Cardiac muscle cell (in vitro differentiated cells and primary cell): ENCODE results near the gene FAM98B. TPM values are rescaled to one million over a fixed set of nuclear protein-coding genes. Genes with fewer than 3 reads are reported as not detected.

Experiments
- DNase-seq, 2 donors: peaks; one replicate each; pipeline versions ENCODE4 v3.0.0 to v3.0.0-alpha.2; 2010 to 2017; ENCODE audit warnings: low read depth in 1 of 2, low spot score in 1 of 2
- H3K27ac ChIP-seq: fragments of 200-600 bp; sonication (generic); 2 replicates; pipeline ENCODE4 v1.5.1; 2016
- H3K27me3 ChIP-seq: fragments of 200-600 bp; sonication (generic); 2 replicates; pipeline ENCODE4 v1.6.0; 2016; ENCODE audit warnings: control low read depth
- H3K36me3 ChIP-seq: fragments of 200-600 bp; sonication (generic); 2 replicates; pipeline ENCODE4 v1.5.1; 2016; ENCODE audit warnings: control low read depth
- H3K4me1 ChIP-seq: fragments of 200-600 bp; sonication (generic); 2 replicates; pipeline ENCODE4 v1.8.1; 2017; ENCODE audit warnings: low read depth, mild to moderate bottlenecking, mixed run types
- H3K4me3 ChIP-seq: fragments of 200-600 bp; sonication (generic); 2 replicates; pipeline ENCODE4 v1.5.1; 2016; ENCODE audit warnings: mild to moderate bottlenecking
- H3K9me3 ChIP-seq: fragments of 200-600 bp; sonication (generic); 2 replicates; pipeline ENCODE4 v1.5.1; 2017; ENCODE audit warnings: low read depth, mild to moderate bottlenecking, control low read depth
- CTCF ChIP-seq: IDR thresholded peaks from 2 replicates; pipeline ENCODE4 v1.5.1; 2012; ENCODE audit warnings: low read depth, mild to moderate bottlenecking, low read length
- polyA plus RNA-seq: library from polyadenylated mRNA; unstranded; fragments of >200 nt; fragmentation: Nextera tagmentation; extraction: Ambion mirVana; gene quantifications from 2 replicates; pipeline ENCODE4 v1.2.1, GENCODE V29; 2016
- total RNA-seq: library from RNA; depleted of rRNA; stranded (reverse); fragments of >200 nt; gene quantifications from 2 replicates; pipeline ENCODE4 v1.2.3, GENCODE V29; 2016

Gene FAM98B
- total and polyA plus RNA-seq, 2 experiments from 2014 or later = 2.4 to 10.2 TPM

- no peak for TF ChIP-seq CTCF
- no peak for DNase-seq
- H3K27ac ChIP-seq = no peak overlapping the region
- no peak overlapping the region for H3K4me3 ChIP-seq
- H3K27me3 ChIP-seq = no peaks in the 10 kb centered on the region
- no peaks in the 10 kb centered on the region for H3K36me3 ChIP-seq
- no peaks in the 10 kb centered on the region for H3K9me3 ChIP-seq
- no peaks in the 10 kb centered on the region for H3K4me1 ChIP-seq
These were observed 33.5 kb downstream of the FAM98B start for GRCh38 chr15:38487378-38487777.

GRCh38 chr15:38490242-38490922, 36.5 kb downstream of the FAM98B start:
- H3K36me3 ChIP-seq = no peaks in the 10 kb centered on the region
- H3K4me3 ChIP-seq = no peak overlapping the region
- no peak for TF ChIP-seq CTCF
- H3K9me3 ChIP-seq = no peaks in the 10 kb centered on the region
- no peaks in the 10 kb centered on the region for H3K27me3 ChIP-seq
- no peaks in the 10 kb centered on the region for H3K4me1 ChIP-seq
- no peak for DNase-seq
- H3K27ac ChIP-seq = no peak overlapping the region

- Histone ChIP-seq H3K4me1 (peaks cover 3% of the 10 kb centered on the region), H3K27ac (no peak overlapping the region), H3K4me3 (no peak overlapping the region), H3K36me3 (no peaks in the 10 kb centered on the region), H3K9me3 (no peaks in the 10 kb centered on the region), H3K27me3 (no peaks in the 10 kb centered on the region)
- DNase-seq = no peak
- TF ChIP-seq CTCF = no peak
These were observed 42.2 kb downstream of the FAM98B start for GRCh38 chr15:38496151-38496550.

GRCh38 chr15:38499651-38500050, 45.7 kb downstream of the FAM98B start:
- no peak for TF ChIP-seq CTCF
- H3K4me1 ChIP-seq = peaks cover 3% of the 10 kb centered on the region
- H3K9me3 ChIP-seq = no peaks in the 10 kb centered on the region
- no peak overlapping the region for H3K27ac ChIP-seq
- no peak for DNase-seq
- H3K4me3 ChIP-seq = no peak overlapping the region
- no peaks in the 10 kb centered on the region for H3K36me3 ChIP-seq
- H3K27me3 ChIP-seq = no peaks in the 10 kb centered on the region

- Histone ChIP-seq H3K9me3 (no peaks in the 10 kb centered on the region), H3K27ac (no peak overlapping the region), H3K27me3 (no peaks in the 10 kb centered on the region), H3K36me3 (no peaks in the 10 kb centered on the region), H3K4me1 (peaks cover 3% of the 10 kb centered on the region), H3K4me3 (no peak overlapping the region)
- TF ChIP-seq CTCF = no peak
- no peak for DNase-seq
These were observed 49.6 kb downstream of the FAM98B start for GRCh38 chr15:38503496-38503895.
